Stomach (tissue), 4 donors: ENCODE measurements around the gene IMPG1.

Experiments used
- EP300 ChIP-seq: sonication (generic); formaldehyde crosslinking; IDR thresholded peaks from one replicate; pipeline ENCODE4 v1.6.1; 2017; ENCODE audit warnings: antibody characterized with exemption
- TF ChIP-seq, protein P1 (sequence below), 7 experiments: fragments of 450-650 bp in 4 of 7; fragments of 200-600 bp in 3 of 7; sonication (generic) in 3 of 7; IDR thresholded peaks; one replicate each; pipeline ENCODE4 v1.5.1; 2016 to 2019; ENCODE audit warnings: antibody characterized with exemption in 7 of 7, control low read depth in 2 of 7, mild to moderate bottlenecking in 1 of 7

GRCh38 chr6:76004202-76004601 is 68.3 kb downstream of the IMPG1 start:
- no peak for TF ChIP-seq EP300
- TF ChIP-seq, protein P1, sequence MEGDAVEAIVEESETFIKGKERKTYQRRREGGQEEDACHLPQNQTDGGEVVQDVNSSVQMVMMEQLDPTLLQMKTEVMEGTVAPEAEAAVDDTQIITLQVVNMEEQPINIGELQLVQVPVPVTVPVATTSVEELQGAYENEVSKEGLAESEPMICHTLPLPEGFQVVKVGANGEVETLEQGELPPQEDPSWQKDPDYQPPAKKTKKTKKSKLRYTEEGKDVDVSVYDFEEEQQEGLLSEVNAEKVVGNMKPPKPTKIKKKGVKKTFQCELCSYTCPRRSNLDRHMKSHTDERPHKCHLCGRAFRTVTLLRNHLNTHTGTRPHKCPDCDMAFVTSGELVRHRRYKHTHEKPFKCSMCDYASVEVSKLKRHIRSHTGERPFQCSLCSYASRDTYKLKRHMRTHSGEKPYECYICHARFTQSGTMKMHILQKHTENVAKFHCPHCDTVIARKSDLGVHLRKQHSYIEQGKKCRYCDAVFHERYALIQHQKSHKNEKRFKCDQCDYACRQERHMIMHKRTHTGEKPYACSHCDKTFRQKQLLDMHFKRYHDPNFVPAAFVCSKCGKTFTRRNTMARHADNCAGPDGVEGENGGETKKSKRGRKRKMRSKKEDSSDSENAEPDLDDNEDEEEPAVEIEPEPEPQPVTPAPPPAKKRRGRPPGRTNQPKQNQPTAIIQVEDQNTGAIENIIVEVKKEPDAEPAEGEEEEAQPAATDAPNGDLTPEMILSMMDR (IDR thresholded peaks at IDR 0.05) = no peak
